ENCODE results near the gene HSFX2.
"Not testable (repeated sequence)": the region's sequence is repeated elsewhere in the genome, so short reads cannot be mapped to it uniquely, and the experiment has no call there.

DNA sequence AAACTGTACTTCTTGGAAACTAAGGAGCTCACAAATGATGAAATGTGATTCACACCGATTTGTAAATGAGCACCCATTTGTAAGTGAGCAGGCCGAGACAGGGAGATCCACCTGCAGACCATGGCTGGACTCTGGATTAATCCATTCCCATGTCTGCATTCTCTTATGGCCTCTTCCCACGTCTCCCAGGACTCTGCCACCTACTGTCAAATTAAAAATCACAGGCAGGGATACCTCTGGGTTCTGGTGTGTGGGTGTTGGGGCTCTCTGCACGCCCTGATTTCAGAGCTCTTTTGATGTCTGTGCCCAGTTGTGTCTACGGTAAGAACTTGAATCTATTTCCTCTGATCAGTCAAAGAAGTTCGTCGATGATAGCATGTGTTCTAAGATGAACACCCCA lies 4.1 kb downstream of the HSFX2 start:
- TF ChIP-seq, protein P1, sequence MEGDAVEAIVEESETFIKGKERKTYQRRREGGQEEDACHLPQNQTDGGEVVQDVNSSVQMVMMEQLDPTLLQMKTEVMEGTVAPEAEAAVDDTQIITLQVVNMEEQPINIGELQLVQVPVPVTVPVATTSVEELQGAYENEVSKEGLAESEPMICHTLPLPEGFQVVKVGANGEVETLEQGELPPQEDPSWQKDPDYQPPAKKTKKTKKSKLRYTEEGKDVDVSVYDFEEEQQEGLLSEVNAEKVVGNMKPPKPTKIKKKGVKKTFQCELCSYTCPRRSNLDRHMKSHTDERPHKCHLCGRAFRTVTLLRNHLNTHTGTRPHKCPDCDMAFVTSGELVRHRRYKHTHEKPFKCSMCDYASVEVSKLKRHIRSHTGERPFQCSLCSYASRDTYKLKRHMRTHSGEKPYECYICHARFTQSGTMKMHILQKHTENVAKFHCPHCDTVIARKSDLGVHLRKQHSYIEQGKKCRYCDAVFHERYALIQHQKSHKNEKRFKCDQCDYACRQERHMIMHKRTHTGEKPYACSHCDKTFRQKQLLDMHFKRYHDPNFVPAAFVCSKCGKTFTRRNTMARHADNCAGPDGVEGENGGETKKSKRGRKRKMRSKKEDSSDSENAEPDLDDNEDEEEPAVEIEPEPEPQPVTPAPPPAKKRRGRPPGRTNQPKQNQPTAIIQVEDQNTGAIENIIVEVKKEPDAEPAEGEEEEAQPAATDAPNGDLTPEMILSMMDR (IDR thresholded peaks at IDR 0.05) = not testable (repeated sequence)
- not testable (repeated sequence) for TF ChIP-seq ZFX (IDR thresholded peaks at IDR 0.05; ENCODE audit: borderline replicate concordance)
